ENCODE data around the gene SRGAP1. TPM values are rescaled to one million over a fixed set of nuclear protein-coding genes. Genes with fewer than 3 reads are reported as not detected.
A peak's percentile ranks its signal among the peaks of the same experiment; 100 is the strongest.

Gene SRGAP1
- 10 to 100 TPM in 4 of 7 donors, 1 to 10 TPM in 3; 5.7 to 17.9 (median 12.6) TPM for total RNA-seq
- 1 to 10 TPM; 2.8 to 7.8 TPM for polyA plus RNA-seq
- long read RNA-seq, donor 1, partial matches to known transcripts: 14 of 22 reads
- long read RNA-seq, donor 1, other reads (novel, unspliced or antisense): 8 of 22 reads
- long read RNA-seq, donor 2, partial matches to known transcripts: 5 of 6 reads
- long read RNA-seq, donor 2, other reads (novel, unspliced or antisense): 0 of 6 reads
- long read RNA-seq, donor 3, full-length matches to known transcripts: 2 of 11 reads
- long read RNA-seq, donor 3, partial matches to known transcripts: 3 of 11 reads
- long read RNA-seq, donor 3, other reads (novel, unspliced or antisense): 6 of 11 reads

- Histone ChIP-seq H3K36me3 (no peaks in the 10 kb centered on the region), H3K4me1 (ENCODE audit: insufficient read depth) (peaks cover 6% of the 10 kb centered on the region), H3K27me3 (no peaks in the 10 kb centered on the region), H3K9me3 (no peaks in the 10 kb centered on the region), H3K4me3 (peak within 1 kb of the TSS; percentile 83), H3K27ac (peak within 1 kb of the TSS; percentile 90 to 93)
- WGBS, 3 donors: 1 to 2% (median 1%) methylated on average over 36 to 52 of the region's 52 CpGs
- intact Hi-C loops (cut with DNase I): loop anchor here (2.0 to 10.0 kb wide), 5 partner anchors 90 to 413 kb away; partner anchors contain the start of gene KICS2 (in 1 of the 4)
- no peak for TF ChIP-seq CTCF (IDR thresholded peaks at IDR 0.05)
- no peak for TF ChIP-seq EP300 (IDR thresholded peaks at IDR 0.05)
- TF ChIP-seq POLR2A (IDR thresholded peaks at IDR 0.05): no peak
- peak; percentile 77 to 85 (median 78) for DNase-seq
These were observed at the start of gene SRGAP1 for GRCh38 chr12:63844391-63845341. SRGAP1 (plus strand) TSS chr12:63844700; CDS start chr12:63844817, 117 bp downstream.

GRCh38 chr12:63795032-63795687 lies 49.3 kb upstream of the SRGAP1 start:
- no peak overlapping the region for H3K4me3 ChIP-seq
- intact Hi-C loops (cut with DNase I): no loop called here
- H3K27ac ChIP-seq: no peak overlapping the region
- no peaks in the 10 kb centered on the region for H3K9me3 ChIP-seq
- 82 to 86% (median 86%) methylated on average over 10 of the region's 10 CpGs for WGBS, 3 donors
- H3K4me1 ChIP-seq (ENCODE audit: insufficient read depth): no peaks in the 10 kb centered on the region
- H3K36me3 ChIP-seq: no peaks in the 10 kb centered on the region
- DNase-seq: no peak
- H3K27me3 ChIP-seq: no peaks in the 10 kb centered on the region
- no peak for TF ChIP-seq POLR2A (IDR thresholded peaks at IDR 0.05)
- TF ChIP-seq EP300 (IDR thresholded peaks at IDR 0.05): no peak
- no peak for TF ChIP-seq CTCF (IDR thresholded peaks at IDR 0.05)

GRCh38 chr12:63795944-63796343 lies 48.6 kb upstream of the SRGAP1 start:
- Histone ChIP-seq H3K4me3 (no peak overlapping the region), H3K36me3 (no peaks in the 10 kb centered on the region), H3K4me1 (ENCODE audit: insufficient read depth) (no peaks in the 10 kb centered on the region), H3K27ac (no peak overlapping the region), H3K27me3 (no peaks in the 10 kb centered on the region), H3K9me3 (no peaks in the 10 kb centered on the region)
- 88 to 94% (median 90%) methylated on average over 6 of the region's 6 CpGs for WGBS, 3 donors
- TF ChIP-seq EP300 (IDR thresholded peaks at IDR 0.05) (no peak), POLR2A (IDR thresholded peaks at IDR 0.05) (no peak), CTCF (IDR thresholded peaks at IDR 0.05) (no peak)
- no peak for DNase-seq
- intact Hi-C loops (cut with DNase I): no loop called here

- Histone ChIP-seq H3K9me3 (no peaks in the 10 kb centered on the region), H3K4me3 (no peak overlapping the region), H3K27me3 (no peaks in the 10 kb centered on the region), H3K4me1 (ENCODE audit: insufficient read depth) (no peaks in the 10 kb centered on the region), H3K27ac (no peak overlapping the region), H3K36me3 (no peaks in the 10 kb centered on the region)
- WGBS, 3 donors: 48 to 56% (median 50%) methylated on average over 6 of the region's 6 CpGs
- DNase-seq: no peak
- intact Hi-C loops (cut with DNase I): loop anchor here in 2 of 4 donors (5.0 to 10.0 kb wide), 2 partner anchors 135 to 697 kb away; partner anchors contain the start of gene DPY19L2 (in 1 of the 2)
- peak; percentile 20 to 53 (median 37) for TF ChIP-seq CTCF (IDR thresholded peaks at IDR 0.05)
- TF ChIP-seq POLR2A (IDR thresholded peaks at IDR 0.05): no peak
These were observed 42.4 kb upstream of the SRGAP1 start for GRCh38 chr12:63802012-63802608.
